ENCODE results near the gene KRT71. TPM values are rescaled to one million over a fixed set of nuclear protein-coding genes. Genes with fewer than 3 reads are reported as not detected.

Gene KRT71
- total RNA-seq, 1 experiment from 2014 or later, result not detected

DNA sequence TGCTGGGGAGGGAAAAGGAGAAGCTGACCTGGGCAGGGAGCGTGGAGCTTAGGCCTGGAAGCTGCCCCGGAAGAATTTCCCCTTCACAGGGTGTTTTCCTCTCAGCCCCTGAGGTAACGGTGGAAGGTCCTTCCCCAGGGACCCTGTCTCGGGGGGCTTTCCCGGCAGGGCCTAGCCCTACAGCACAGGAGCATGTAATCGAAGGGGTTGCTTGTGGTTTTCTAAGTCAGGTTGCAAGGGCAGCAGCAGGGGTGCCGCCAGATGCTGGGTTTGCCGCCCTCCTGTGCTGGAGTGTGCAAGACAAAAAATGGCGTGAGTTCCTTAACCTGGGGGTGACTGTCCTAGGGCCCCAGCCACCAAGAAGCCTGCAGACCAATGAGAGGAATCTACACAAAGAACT is 22.3 kb upstream of the KRT71 start:
- no peak for ATAC-seq
- ChIA-PET CTCF (interaction anchor here (1.0 to 2.9 kb wide), 5 partner anchors 179 to 304 kb away, joined by 3 to 12 read pairs (median 4); no protein-coding TSS in a partner anchor), POLR2A (no interaction called here)
- H3K9me3 Mint-ChIP-seq, result no peaks in the 10 kb centered on the region
- no peaks in the 10 kb centered on the region for H3K36me3 Mint-ChIP-seq
- no peak overlapping the region for H3K27ac Mint-ChIP-seq
- no peak overlapping the region for H3K4me3 Mint-ChIP-seq
- no peak for DNase-seq (ENCODE audit: low spot score)
- H3K4me1 Mint-ChIP-seq, result no peaks in the 10 kb centered on the region
- TF ChIP-seq, protein P1, sequence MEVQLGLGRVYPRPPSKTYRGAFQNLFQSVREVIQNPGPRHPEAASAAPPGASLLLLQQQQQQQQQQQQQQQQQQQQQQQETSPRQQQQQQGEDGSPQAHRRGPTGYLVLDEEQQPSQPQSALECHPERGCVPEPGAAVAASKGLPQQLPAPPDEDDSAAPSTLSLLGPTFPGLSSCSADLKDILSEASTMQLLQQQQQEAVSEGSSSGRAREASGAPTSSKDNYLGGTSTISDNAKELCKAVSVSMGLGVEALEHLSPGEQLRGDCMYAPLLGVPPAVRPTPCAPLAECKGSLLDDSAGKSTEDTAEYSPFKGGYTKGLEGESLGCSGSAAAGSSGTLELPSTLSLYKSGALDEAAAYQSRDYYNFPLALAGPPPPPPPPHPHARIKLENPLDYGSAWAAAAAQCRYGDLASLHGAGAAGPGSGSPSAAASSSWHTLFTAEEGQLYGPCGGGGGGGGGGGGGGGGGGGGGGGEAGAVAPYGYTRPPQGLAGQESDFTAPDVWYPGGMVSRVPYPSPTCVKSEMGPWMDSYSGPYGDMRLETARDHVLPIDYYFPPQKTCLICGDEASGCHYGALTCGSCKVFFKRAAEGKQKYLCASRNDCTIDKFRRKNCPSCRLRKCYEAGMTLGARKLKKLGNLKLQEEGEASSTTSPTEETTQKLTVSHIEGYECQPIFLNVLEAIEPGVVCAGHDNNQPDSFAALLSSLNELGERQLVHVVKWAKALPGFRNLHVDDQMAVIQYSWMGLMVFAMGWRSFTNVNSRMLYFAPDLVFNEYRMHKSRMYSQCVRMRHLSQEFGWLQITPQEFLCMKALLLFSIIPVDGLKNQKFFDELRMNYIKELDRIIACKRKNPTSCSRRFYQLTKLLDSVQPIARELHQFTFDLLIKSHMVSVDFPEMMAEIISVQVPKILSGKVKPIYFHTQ (CRISPR knock-in tag; IDR thresholded peaks at IDR 0.05), result no peak
- TF ChIP-seq, protein P2, sequence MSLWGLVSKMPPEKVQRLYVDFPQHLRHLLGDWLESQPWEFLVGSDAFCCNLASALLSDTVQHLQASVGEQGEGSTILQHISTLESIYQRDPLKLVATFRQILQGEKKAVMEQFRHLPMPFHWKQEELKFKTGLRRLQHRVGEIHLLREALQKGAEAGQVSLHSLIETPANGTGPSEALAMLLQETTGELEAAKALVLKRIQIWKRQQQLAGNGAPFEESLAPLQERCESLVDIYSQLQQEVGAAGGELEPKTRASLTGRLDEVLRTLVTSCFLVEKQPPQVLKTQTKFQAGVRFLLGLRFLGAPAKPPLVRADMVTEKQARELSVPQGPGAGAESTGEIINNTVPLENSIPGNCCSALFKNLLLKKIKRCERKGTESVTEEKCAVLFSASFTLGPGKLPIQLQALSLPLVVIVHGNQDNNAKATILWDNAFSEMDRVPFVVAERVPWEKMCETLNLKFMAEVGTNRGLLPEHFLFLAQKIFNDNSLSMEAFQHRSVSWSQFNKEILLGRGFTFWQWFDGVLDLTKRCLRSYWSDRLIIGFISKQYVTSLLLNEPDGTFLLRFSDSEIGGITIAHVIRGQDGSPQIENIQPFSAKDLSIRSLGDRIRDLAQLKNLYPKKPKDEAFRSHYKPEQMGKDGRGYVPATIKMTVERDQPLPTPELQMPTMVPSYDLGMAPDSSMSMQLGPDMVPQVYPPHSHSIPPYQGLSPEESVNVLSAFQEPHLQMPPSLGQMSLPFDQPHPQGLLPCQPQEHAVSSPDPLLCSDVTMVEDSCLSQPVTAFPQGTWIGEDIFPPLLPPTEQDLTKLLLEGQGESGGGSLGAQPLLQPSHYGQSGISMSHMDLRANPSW (CRISPR knock-in tag; conservative IDR thresholded peaks at IDR 0.05; ENCODE audit: low read depth), result no peak
- TF ChIP-seq, protein P3, sequence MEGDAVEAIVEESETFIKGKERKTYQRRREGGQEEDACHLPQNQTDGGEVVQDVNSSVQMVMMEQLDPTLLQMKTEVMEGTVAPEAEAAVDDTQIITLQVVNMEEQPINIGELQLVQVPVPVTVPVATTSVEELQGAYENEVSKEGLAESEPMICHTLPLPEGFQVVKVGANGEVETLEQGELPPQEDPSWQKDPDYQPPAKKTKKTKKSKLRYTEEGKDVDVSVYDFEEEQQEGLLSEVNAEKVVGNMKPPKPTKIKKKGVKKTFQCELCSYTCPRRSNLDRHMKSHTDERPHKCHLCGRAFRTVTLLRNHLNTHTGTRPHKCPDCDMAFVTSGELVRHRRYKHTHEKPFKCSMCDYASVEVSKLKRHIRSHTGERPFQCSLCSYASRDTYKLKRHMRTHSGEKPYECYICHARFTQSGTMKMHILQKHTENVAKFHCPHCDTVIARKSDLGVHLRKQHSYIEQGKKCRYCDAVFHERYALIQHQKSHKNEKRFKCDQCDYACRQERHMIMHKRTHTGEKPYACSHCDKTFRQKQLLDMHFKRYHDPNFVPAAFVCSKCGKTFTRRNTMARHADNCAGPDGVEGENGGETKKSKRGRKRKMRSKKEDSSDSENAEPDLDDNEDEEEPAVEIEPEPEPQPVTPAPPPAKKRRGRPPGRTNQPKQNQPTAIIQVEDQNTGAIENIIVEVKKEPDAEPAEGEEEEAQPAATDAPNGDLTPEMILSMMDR (IDR thresholded peaks at IDR 0.05), result no peak
- no peak for TF ChIP-seq KAT7 (CRISPR knock-in tag; IDR thresholded peaks at IDR 0.05; ENCODE audit: borderline replicate concordance)
- no peak for TF ChIP-seq IRF2 (CRISPR knock-in tag; IDR thresholded peaks at IDR 0.05; ENCODE audit: borderline replicate concordance, low read depth)
- TF ChIP-seq OVOL2 (CRISPR knock-in tag; IDR thresholded peaks at IDR 0.05; ENCODE audit: borderline replicate concordance), result no peak
- TF ChIP-seq, protein P4, sequence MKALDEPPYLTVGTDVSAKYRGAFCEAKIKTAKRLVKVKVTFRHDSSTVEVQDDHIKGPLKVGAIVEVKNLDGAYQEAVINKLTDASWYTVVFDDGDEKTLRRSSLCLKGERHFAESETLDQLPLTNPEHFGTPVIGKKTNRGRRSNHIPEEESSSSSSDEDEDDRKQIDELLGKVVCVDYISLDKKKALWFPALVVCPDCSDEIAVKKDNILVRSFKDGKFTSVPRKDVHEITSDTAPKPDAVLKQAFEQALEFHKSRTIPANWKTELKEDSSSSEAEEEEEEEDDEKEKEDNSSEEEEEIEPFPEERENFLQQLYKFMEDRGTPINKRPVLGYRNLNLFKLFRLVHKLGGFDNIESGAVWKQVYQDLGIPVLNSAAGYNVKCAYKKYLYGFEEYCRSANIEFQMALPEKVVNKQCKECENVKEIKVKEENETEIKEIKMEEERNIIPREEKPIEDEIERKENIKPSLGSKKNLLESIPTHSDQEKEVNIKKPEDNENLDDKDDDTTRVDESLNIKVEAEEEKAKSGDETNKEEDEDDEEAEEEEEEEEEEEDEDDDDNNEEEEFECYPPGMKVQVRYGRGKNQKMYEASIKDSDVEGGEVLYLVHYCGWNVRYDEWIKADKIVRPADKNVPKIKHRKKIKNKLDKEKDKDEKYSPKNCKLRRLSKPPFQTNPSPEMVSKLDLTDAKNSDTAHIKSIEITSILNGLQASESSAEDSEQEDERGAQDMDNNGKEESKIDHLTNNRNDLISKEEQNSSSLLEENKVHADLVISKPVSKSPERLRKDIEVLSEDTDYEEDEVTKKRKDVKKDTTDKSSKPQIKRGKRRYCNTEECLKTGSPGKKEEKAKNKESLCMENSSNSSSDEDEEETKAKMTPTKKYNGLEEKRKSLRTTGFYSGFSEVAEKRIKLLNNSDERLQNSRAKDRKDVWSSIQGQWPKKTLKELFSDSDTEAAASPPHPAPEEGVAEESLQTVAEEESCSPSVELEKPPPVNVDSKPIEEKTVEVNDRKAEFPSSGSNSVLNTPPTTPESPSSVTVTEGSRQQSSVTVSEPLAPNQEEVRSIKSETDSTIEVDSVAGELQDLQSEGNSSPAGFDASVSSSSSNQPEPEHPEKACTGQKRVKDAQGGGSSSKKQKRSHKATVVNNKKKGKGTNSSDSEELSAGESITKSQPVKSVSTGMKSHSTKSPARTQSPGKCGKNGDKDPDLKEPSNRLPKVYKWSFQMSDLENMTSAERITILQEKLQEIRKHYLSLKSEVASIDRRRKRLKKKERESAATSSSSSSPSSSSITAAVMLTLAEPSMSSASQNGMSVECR (CRISPR knock-in tag; IDR thresholded peaks at IDR 0.05; ENCODE audit: borderline replicate concordance), result no peak
- TF ChIP-seq, protein P5, sequence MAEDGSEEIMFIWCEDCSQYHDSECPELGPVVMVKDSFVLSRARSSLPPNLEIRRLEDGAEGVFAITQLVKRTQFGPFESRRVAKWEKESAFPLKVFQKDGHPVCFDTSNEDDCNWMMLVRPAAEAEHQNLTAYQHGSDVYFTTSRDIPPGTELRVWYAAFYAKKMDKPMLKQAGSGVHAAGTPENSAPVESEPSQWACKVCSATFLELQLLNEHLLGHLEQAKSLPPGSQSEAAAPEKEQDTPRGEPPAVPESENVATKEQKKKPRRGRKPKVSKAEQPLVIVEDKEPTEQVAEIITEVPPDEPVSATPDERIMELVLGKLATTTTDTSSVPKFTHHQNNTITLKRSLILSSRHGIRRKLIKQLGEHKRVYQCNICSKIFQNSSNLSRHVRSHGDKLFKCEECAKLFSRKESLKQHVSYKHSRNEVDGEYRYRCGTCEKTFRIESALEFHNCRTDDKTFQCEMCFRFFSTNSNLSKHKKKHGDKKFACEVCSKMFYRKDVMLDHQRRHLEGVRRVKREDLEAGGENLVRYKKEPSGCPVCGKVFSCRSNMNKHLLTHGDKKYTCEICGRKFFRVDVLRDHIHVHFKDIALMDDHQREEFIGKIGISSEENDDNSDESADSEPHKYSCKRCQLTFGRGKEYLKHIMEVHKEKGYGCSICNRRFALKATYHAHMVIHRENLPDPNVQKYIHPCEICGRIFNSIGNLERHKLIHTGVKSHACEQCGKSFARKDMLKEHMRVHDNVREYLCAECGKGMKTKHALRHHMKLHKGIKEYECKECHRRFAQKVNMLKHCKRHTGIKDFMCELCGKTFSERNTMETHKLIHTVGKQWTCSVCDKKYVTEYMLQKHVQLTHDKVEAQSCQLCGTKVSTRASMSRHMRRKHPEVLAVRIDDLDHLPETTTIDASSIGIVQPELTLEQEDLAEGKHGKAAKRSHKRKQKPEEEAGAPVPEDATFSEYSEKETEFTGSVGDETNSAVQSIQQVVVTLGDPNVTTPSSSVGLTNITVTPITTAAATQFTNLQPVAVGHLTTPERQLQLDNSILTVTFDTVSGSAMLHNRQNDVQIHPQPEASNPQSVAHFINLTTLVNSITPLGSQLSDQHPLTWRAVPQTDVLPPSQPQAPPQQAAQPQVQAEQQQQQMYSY (CRISPR knock-in tag; IDR thresholded peaks at IDR 0.05), result no peak
- no peak for TF ChIP-seq MXD4 (CRISPR knock-in tag; IDR thresholded peaks at IDR 0.05; ENCODE audit: borderline replicate concordance)
- no peak for TF ChIP-seq NFE2L1 (CRISPR knock-in tag; IDR thresholded peaks at IDR 0.05)
- TF ChIP-seq, protein P6, sequence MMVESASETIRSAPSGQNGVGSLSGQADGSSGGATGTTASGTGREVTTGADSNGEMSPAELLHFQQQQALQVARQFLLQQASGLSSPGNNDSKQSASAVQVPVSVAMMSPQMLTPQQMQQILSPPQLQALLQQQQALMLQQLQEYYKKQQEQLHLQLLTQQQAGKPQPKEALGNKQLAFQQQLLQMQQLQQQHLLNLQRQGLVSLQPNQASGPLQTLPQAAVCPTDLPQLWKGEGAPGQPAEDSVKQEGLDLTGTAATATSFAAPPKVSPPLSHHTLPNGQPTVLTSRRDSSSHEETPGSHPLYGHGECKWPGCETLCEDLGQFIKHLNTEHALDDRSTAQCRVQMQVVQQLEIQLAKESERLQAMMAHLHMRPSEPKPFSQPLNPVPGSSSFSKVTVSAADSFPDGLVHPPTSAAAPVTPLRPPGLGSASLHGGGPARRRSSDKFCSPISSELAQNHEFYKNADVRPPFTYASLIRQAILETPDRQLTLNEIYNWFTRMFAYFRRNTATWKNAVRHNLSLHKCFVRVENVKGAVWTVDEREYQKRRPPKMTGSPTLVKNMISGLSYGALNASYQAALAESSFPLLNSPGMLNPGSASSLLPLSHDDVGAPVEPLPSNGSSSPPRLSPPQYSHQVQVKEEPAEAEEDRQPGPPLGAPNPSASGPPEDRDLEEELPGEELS (CRISPR knock-in tag; IDR thresholded peaks at IDR 0.05), result no peak
- no peak for TF ChIP-seq ZNF317 (CRISPR knock-in tag; IDR thresholded peaks at IDR 0.05; ENCODE audit: borderline replicate concordance, low read depth)
- no peaks in the 10 kb centered on the region for H3K27me3 Mint-ChIP-seq (ENCODE audit: low read depth)

Measured in WTC11 (cell line).